ENCODE measurements around the gene CEP131.
"Not testable (repeated sequence)": the region's sequence is repeated elsewhere in the genome, so short reads cannot be mapped to it uniquely, and the experiment has no call there.

CEP131 gene

GRCh38 chr17:81238490-81238814 lies 15.7 kb upstream of the CEP131 start:
- no peak for DNase-seq

DNA sequence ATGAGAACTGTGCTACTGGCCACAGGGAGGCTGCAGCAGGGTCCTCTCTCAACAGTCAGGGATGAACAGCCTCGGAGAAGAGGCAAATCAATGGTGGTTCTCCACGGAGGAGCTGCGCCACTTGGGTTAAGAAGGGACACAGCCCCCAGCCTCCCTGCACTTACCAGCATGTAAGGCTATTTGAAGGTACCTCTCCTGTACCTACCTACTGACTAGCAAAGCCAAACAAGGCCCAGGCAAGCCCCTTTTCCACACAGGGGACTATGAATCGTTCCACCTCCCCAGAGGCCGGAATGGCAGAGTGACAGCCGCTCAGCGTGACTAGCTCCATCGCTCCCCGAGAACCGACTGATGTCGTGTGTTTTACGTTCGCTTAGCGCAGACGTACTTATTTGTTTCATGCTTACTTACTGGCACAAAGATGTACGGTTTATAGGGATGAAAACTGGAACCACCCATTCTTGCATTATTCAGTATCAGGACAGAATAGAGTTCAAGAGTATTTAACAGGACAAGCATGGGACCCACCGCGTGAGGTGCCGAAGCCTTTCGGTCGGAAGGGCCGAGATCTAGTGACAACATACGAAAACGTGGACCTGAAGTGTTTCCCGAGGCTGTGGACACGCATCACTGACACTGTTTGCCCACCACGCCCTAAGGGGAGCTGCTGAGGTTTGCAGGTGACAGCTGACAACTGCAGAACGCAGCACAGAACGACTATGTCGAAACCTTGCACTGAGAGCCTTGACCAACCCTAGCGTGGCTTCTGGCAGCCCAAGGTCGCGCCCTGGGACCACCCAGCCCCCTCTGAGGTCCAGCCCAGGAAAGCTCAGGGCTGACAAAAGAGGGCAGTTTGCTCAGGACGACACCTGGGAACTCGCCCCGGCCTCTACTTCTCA lies 15.1 kb upstream of the CEP131 start:
- DNase-seq = no peak

DNA sequence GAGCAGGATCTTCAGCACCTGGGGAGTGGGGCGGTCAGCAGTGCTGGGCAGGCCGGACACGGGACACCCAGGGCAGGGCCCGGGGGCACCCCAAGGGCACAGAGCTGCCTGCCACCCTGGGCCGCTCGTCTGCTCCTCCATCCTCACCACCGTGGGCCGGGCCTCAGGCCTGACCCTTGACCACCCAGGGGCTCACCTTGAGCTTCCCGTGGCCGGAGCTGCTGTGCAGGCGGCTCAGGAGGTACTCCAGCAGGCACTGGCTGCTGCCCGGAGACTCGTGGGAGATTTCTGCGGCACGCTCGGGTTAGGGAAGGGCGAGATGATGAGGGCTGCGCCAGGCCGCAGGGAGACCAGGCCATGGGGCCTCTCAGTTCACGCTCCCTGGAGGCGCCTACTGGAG lies 14.0 kb upstream of the CEP131 start:
- DNase-seq = no peak

DNA sequence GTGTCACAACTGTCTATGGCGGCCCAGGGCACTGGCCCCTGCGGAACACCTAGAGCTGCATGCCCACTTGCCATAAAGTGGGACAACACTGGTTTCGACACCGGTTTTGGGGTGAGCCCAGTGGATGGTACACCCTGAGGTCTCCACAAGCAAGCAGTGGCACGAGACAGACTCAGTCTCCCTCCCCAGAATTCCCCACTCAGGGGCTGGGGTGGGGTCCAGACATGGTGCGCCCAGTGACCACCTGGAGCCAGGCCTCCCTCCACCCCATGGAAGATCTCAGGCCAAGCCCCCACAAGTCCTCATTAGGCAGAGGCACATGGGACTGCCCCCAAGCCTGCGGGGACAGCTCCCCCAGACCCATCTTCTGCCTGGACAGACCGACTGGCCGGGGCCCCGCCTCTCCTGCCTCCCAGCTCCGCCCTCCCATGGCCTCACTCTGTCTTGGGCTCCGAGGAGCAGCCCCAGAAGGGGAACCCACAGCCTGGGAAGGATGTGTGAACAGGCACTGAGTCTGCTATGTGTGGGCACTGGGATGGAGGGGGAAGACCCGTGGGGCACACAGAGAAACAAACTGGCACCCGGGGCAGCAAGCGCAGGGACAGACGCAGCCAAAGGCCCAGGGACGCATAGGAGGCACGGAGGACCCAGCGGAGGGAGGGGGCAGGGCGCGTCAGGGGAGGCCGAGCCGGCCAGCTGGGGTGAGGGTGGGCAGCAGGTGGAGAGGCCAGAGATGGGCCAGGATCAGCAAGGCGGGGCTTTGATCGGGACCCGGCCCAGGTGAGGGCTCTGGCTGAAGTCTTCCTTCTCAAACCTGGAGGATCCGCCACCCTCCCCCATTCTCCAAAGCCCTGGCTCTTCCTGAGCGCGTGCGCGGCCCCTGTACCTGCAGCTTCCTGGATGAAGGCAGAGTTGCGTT lies 13.3 kb upstream of the CEP131 start:
- no peak for DNase-seq

DNA sequence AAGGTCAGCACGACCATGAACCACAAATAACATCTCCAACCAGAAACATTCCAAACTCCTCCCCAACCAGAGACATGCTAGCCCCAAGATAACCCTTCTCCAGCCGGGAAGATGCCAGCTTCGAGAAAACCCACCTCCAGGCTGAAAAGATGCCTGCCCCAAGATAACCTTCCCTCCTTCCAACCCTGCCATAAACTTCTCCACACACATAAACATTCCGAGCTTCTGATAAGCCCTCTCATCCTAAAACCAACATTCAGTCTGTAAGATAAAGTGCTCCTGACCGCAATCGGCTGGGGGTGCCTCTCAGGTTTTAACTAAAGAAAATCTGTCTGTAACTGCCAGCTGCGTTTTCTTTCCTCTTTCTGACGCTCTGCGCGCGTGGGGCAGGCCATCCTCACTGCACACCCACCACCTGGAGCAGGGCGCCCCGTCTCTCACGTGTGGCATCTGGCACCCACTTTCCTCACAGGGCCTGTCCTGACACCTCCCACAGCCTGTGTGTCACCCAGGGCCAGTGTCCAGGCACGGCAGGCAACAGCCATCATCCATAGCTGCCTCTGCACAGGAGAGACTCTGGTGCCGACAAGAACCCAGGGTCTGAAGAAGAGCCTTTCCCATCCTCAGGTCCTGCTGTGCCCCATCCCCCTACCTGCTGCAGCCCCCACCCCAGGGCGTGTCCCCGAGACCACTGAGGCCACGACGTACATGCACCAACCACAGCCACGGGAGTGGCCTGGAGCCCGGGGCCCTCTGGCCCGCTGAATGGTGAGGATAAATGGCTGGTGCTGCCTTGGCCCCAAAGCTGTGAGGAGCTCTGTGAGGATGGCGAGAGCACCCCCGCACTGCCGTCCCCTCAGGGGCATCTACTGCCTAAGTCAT lies 12.4 kb upstream of the CEP131 start:
- DNase-seq = no peak

DNA sequence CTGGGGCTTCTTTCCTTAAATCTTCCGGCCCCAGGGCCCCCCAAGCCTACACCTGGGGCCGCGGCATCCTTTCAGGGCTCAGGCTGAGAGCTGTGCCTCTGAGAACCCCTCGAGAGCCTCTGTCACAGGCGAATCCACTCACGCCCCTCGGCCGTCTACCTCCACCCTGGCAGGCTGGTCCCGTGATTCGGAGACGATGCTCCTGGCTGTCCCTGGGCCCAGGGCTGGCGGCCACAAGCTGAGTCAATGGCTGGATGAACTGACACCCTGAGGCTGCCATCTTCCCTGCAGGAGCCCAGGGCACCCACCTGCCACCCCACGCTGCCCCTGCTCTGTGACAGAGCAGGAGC lies 11.7 kb upstream of the CEP131 start:
- DNase-seq = no peak

DNA sequence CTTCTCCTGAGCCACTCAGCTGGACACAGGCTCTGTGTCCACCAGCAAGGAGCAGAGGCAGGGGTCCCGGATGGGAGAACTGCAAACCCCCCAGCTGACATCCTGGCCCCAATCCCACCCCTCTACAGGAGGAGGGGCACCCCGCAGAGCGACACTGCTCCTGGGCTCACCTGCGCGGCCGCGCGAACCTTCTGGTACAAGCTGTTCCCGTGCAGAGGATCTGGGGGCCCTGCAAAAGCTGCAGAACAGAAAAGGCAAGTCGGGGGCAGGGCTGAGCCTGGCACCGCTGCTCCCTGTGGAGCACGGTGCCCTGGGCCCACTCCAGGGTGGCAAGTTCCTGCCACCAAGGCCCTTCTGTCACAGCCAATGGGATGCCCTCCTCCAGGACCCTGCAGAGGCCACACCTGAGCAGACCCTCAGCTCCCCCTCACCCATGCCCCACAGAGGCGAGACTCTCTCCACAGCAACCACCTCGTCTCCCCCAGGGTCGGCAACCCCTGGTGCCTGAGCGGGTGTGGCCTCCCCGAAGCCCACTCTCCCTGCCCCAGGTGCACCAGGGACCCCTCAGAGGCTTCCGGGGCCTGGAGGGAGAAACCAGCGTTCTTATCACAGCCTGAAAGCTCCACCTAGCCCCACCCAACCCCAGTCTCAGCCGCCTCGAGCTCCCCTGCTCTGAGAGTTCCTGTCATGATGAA lies 11.2 kb upstream of the CEP131 start:
- no peak for DNase-seq

- no peak for DNase-seq
Observed at GRCh38 chr17:81233316-81233715, 10.6 kb upstream of the CEP131 start.

- DNase-seq = no peak
Observed at GRCh38 chr17:81232616-81233241, 10.0 kb upstream of the CEP131 start.

DNA sequence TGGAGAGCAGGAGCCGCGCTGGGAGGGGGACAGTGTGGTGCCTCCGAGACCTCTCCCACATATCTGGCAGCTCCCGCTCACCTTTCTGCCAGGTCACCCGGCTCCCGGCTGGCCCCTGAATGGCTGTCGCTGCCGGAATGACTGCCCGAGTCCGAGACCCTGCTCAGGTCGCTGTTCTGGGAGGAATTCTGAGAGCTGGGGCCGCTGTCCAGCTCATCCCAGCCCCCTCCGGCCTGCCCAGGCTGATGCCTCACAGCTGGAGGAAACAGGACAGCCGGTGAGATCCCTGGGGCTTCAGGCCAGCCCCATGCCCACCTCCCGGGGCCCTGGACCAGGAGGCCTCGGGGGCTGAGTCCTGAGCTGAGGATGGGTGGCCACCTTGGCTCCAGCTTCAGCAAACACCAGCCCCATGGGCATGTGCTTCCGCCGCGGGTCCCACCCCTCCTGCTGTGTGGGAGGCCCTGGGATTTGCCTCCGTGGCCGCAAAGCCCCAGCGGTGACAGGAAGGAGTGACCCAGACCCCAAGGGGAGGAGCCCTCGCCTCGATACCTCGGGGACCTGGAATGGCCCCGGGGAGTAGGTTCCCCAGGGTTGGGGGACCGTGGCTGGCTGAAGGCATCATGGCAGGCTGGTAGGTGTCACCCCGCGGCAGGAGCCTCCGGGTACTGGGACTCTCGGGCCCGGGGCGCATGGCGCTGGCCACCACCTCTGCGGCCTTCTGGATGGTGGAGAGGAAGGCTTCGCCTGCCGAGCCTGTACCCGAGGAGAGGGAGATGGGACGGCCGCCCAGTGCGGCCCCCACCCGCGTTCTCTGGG lies 9.2 kb upstream of the CEP131 start:
- DNase-seq = no peak

GRCh38 chr17:81231121-81231645 lies 8.4 kb upstream of the CEP131 start:
- no peak for DNase-seq

- DNase-seq = no peak
Observed at GRCh38 chr17:81230043-81230820, 7.5 kb upstream of the CEP131 start.

DNA sequence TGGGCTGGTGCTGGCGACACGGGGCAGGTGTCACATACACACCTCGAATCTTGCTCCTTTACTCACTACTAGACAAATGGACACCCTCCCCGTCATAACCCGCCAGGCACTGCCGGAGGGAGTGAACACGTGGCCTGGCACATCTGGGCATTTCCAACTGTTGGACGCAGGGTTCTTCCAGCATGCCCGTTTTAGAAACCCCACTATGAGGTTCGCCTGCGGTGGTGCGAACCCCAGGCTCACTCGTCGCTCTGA lies 6.8 kb upstream of the CEP131 start:
- DNase-seq = no peak

DNA sequence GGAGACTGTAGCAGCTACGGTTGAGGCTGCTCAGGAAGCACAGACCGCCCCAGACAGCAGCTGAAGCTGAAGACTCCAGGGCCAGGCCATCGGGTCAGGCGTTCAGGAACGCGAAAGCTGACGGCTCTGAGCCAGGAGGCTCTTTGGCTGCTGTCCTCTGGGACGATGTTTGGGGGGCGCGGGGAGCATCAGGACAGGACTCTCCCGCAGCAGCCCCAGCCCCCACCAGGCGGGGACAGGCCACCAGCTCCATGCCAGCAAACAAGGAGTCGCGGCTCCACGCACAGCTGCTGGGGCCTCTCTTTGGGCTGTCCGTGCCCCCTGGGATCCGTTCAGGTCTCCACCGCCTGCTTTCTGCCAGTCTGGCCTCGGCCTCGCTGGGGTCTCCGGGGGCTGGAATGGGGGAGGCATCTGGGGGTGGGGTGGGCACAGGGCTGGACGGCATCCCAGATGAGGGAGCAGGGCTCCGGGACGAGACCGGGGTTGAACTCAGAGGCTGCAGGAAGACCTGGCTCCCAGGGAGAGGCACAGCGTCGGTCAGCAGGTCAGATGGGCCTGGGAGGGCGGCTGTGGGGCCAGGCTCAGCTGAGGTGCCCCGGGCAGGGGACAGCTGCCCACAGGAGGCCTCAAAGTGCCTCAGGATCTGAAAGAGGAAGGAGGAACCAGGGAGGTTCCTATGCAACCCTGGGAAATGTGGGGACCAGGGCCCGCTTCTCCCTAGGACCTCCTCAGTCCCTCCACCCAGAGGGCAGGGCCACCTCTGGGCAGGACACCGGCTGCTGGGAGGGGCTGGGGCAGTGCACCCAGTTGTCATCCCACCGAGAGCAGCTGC lies 6.3 kb upstream of the CEP131 start:
- no peak for DNase-seq

DNA sequence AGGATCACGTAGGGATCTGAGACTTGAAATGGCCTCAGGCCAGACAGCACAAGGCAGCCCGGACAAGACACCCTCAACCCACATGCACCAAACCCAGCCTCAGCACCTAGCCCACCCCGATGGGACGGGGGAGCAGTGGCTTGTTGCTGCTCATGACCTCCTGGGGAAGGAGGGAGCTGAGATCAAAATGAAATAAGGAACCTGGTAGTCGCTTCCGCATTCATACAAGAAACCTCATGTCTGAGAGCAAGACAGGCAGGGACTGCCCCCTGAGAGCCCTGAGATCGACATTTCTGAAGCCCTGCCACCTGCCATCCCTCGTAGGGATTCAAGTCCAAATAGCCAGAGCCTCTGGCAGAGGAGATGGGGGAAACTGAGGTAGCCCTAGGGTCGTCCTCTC lies 5.7 kb upstream of the CEP131 start:
- DNase-seq = no peak

DNA sequence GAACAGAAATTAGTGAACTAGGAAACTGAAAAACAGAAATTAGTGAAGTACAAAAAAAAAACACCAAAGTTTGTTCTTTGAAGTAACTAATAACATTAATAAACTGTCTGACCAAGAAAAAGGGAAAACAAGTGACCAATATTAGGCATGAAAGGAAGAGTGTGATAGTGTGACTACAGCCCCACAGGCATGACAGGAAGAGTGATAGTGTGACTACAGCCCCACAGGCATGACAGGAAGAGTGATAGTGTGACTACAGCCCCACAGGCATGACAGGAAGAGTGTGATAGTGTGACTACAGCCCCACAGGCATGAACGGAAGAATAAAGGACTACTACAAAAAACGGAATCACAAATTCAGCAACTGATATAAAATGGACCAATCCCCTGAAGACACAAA lies 4.9 kb upstream of the CEP131 start:
- DNase-seq = not testable (repeated sequence)

- DNase-seq = no peak
Observed at GRCh38 chr17:81223762-81224130, 981 bp upstream of the CEP131 start.

- no peak for DNase-seq
Observed at GRCh38 chr17:81222620-81222905, 202 bp downstream of the CEP131 start.

GRCh38 chr17:81221842-81222619 lies 734 bp downstream of the CEP131 start:
- no peak for DNase-seq
